NCI-H146 (cell line): ENCODE results near the gene MMP17.

Experiments
- DNase-seq: peaks from one replicate; lab custom pipeline; 2025; lab: John Stamatoyannopoulos, UW

The MMP17 gene

GRCh38 chr12:131894981-131895639 is 66.9 kb downstream of the MMP17 start:
- no peak for DNase-seq

DNA sequence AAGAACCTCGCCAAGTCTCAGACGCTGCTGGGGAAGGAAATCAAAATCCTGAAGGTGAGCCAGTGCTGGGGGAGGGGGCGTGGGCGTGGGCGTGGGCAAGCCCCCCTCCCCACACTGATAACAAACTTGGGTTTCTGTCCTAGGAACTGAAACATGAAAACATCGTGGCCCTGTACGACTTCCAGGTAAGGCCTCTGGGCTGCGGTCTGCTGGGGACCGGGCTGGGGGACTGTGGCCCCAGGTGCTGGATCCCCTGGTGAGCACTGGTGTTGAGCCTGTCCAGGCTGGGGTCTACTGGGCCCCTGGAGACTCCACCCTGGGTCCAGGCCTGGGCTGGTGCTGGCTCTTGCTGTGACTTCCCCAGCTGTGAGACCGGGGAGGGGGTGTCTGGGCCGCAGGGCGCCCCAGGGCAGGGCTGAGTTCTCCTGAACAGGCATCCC is 67.5 kb downstream of the MMP17 start:
- no peak for DNase-seq

DNA sequence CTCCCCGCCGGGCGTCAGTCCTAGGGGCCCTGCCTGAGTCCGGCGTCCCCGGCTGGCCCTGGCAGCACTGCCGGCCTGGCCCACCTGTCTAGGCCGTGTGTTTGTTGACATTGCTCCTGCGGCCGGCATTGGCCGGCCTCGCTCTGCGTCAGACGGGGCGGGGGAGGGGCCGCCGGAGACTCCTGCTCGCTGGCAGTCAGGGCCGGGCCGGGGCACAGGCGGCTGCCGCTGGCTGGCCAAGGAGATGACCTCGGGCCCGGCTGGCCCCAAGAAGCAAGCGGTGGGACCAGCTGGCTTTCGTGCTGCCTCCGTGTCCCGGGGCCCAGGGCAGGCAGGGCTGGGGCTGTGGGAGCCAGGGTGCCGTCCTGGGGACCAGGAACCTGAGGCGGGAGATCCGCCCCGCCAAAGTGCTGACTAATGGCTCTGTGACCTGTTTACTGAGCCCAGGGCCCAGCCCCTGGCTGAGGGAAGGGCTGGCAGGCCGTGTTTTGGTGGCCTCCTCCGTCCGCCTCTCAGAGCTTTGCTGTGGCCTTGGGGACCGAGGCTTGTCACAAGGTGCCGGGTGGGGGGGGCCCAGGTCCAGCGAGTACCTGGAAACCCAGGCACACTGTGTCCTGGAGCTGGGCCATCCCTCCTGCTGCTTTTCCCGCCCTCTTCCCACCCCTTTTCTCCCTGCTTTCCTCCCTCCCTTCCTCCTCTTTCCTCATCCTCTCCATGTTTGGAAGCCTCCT is 68.1 kb downstream of the MMP17 start:
- peak; percentile 89 for DNase-seq

DNA sequence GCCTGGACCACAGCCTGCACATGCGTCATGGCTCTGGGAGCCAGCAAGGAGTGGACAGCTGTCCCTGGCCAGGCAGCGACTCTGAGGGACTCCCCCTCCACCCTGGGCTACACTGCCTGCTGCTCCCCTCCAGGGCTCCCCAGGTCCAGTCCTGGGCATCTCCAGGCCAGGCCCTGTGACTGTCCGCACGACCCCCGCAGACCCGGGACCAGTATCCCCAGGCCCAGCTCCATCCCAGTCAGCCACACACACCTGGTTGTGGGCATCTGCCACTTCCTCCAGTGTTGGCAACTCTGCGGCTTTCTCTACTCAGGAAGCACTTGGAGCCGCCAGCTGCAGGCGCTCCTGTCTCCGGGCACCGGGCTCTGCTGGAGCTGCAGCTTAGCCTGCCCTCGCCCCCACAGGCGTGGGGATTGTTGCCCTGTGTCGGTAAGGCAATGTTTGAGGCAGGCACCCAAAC is 68.6 kb downstream of the MMP17 start:
- no peak for DNase-seq

- DNase-seq, result no peak
These were observed 69.1 kb downstream of the MMP17 start for GRCh38 chr12:131897276-131897675.

DNA sequence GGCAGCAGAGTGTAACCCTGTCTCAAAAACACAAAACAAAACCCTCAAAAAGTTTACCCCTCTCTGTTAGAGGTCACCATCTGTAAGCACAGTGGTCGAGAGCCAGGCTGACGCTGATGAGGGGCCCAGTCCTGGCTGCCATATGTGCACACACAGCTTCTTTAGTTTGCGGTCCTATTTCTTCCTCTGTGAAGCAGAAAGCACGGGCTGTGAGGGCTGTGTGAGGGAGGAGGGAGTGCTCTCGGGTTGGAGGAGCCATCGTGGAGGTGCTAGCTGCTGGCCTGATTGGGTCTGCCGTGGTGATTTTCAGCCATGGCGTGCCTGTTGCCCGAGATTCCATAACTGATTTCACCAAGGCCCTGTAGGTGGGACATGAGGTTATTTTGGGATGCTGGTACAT is 69.7 kb downstream of the MMP17 start:
- DNase-seq, result no peak

DNA sequence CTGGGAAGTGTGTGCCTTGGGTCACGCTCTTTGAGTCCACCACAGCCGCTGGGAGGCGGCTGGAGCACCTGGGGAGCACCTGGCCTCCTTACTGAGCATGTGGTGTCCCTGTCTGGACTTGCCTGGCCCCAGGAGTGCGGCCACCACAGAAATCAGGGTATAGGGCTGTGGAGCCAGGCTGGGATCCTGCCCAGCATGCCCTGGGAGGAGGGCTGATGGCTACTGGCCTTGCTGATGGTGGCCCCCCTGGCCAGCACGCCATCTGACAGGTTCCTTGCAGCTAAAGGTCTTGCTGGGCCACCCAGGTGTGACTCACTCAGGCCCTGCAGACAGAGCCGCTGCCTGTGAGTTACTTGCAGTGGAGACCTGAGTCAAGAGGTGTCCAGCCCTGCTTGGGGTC is 72.2 kb downstream of the MMP17 start:
- DNase-seq, result peak; percentile 43
